Liver (tissue), 9 donors: ENCODE data around the gene C1orf94. TPM values are rescaled to one million over a fixed set of nuclear protein-coding genes. Genes with fewer than 3 reads are reported as not detected.

Experiments used
- DNase-seq: peaks from one replicate; pipeline ENCODE4 v3.0.0-alpha.2; 2017; ENCODE audit warnings: low spot score
- H3K27ac ChIP-seq, 2 donors: one replicate each; pipeline ENCODE4 v1.7.0; 2013; ENCODE audit warnings: inconsistent platforms in 2 of 2, low read length in 2 of 2, control low read depth in 1 of 2, low read depth in 1 of 2, mild to moderate bottlenecking in 1 of 2
- H3K27me3 ChIP-seq, 4 donors: one replicate each; pipeline versions ENCODE4 v1.6.1 to v1.7.0; 2013; ENCODE audit warnings: low read length in 3 of 4, inconsistent platforms in 1 of 4, mild to moderate bottlenecking in 1 of 4, moderate library complexity in 1 of 4; ENCODE audit not compliant: control insufficient read depth in 4 of 4, insufficient read depth in 4 of 4
- H3K36me3 ChIP-seq, 4 donors: one replicate each; pipeline versions ENCODE4 v1.6.1 to v1.7.0; 2013; ENCODE audit warnings: low read length in 3 of 4, mild to moderate bottlenecking in 3 of 4, low read depth in 1 of 4, moderate library complexity in 1 of 4; ENCODE audit not compliant: control insufficient read depth in 4 of 4, insufficient read depth in 3 of 4
- H3K4me1 ChIP-seq, 4 donors: one replicate each; pipeline versions ENCODE4 v1.6.1 to v1.7.0; 2013; ENCODE audit warnings: low read length in 3 of 4, mild to moderate bottlenecking in 3 of 4, moderate library complexity in 1 of 4; ENCODE audit not compliant: control insufficient read depth in 4 of 4, insufficient read depth in 4 of 4
- H3K4me3 ChIP-seq, 3 donors: one replicate each; pipeline versions ENCODE4 v1.6.1 to v1.7.0; 2013; ENCODE audit warnings: low read length in 3 of 3, control low read depth in 1 of 3, low read depth in 1 of 3, mild to moderate bottlenecking in 1 of 3
- H3K9ac ChIP-seq, 2 donors: one replicate each; pipeline ENCODE4 v1.7.0; 2013; ENCODE audit warnings: low read length in 2 of 2, mild to moderate bottlenecking in 2 of 2, moderate library complexity in 2 of 2, control low read depth in 1 of 2, low read depth in 1 of 2
- H3K9me3 ChIP-seq, 4 donors: one replicate each; pipeline versions ENCODE4 v1.6.1 to v1.7.0; 2013; ENCODE audit warnings: low read length in 3 of 4; ENCODE audit not compliant: control insufficient read depth in 4 of 4
- ATF3 ChIP-seq: IDR thresholded peaks from 2 replicates; pipeline ENCODE4 v1.6.1; 2016; ENCODE audit warnings: antibody characterized with exemption
- CTCF ChIP-seq: fragments of 150-350 bp; IDR thresholded peaks from 2 replicates; pipeline ENCODE4 v1.5.1; 2017; ENCODE audit warnings: improper control_type of control experiment, low read depth, low read length; ENCODE audit not compliant: missing input control
- EGR1 ChIP-seq, 2 donors: IDR thresholded peaks; 2 replicates each; pipeline ENCODE4 v1.6.1; 2016 to 2018; ENCODE audit warnings: antibody characterized with exemption in 2 of 2, low read depth in 2 of 2
- FOXA1 ChIP-seq: IDR thresholded peaks from 2 replicates; pipeline ENCODE4 v1.6.1; 2016; ENCODE audit warnings: antibody characterized with exemption
- FOXA2 ChIP-seq: IDR thresholded peaks from 2 replicates; pipeline ENCODE4 v1.6.1; 2016; ENCODE audit warnings: antibody characterized with exemption
- GABPA ChIP-seq, 2 donors: IDR thresholded peaks in 1 of 2; conservative IDR thresholded peaks in 1 of 2; 2 replicates each; pipeline ENCODE4 v1.6.1; 2016; ENCODE audit warnings: antibody characterized with exemption in 2 of 2, mild to moderate bottlenecking in 1 of 2, moderate library complexity in 1 of 2
- HNF4A ChIP-seq, 2 donors: conservative IDR thresholded peaks; 2 replicates each; pipeline ENCODE4 v1.6.1; 2016; ENCODE audit warnings: antibody characterized with exemption in 2 of 2, mild to moderate bottlenecking in 2 of 2
- HNF4G ChIP-seq: IDR thresholded peaks from 2 replicates; pipeline ENCODE4 v1.6.1; 2016; ENCODE audit warnings: antibody characterized with exemption
- JUND ChIP-seq, 2 donors: IDR thresholded peaks; 2 replicates each; pipeline ENCODE4 v1.6.1; 2016; ENCODE audit warnings: antibody characterized with exemption in 2 of 2
- MAX ChIP-seq: IDR thresholded peaks from 2 replicates; pipeline ENCODE4 v1.6.1; 2016; ENCODE audit warnings: antibody characterized with exemption
- NR2F2 ChIP-seq: IDR thresholded peaks from 2 replicates; pipeline ENCODE4 v1.6.1; 2016; ENCODE audit warnings: antibody characterized with exemption
- RAD21 ChIP-seq, 2 donors: IDR thresholded peaks; 2 replicates each; pipeline ENCODE4 v1.6.1; 2016; ENCODE audit warnings: antibody characterized with exemption in 2 of 2, mild to moderate bottlenecking in 2 of 2
- REST ChIP-seq: IDR thresholded peaks from 2 replicates; pipeline ENCODE4 v1.6.1; 2016; ENCODE audit warnings: antibody characterized with exemption, mild to moderate bottlenecking
- RXRA ChIP-seq, 2 donors: IDR thresholded peaks; 2 replicates each; pipeline ENCODE4 v1.6.1; 2017 to 2018; ENCODE audit warnings: antibody characterized with exemption in 2 of 2, mild to moderate bottlenecking in 1 of 2
- SP1 ChIP-seq: IDR thresholded peaks from 2 replicates; pipeline ENCODE4 v1.6.1; 2018; ENCODE audit warnings: antibody characterized with exemption, mild to moderate bottlenecking
- TAF1 ChIP-seq: conservative IDR thresholded peaks from 2 replicates; pipeline ENCODE4 v1.6.1; 2016; ENCODE audit warnings: antibody characterized with exemption, mild to moderate bottlenecking
- YY1 ChIP-seq: IDR thresholded peaks from 2 replicates; pipeline ENCODE4 v1.6.1; 2016; ENCODE audit warnings: antibody characterized with exemption, mild to moderate bottlenecking
- ZBTB33 ChIP-seq: IDR thresholded peaks from 2 replicates; pipeline ENCODE4 v1.6.1; 2016; ENCODE audit warnings: antibody characterized with exemption
- WGBS: extraction: QIAGEN DNeasy Blood & Tissue Kit; methylation state at CpG from one replicate; pipeline ENCODE4 v1.1.7; 2013; 5-methylcytosine and 5-hydroxymethylcytosine counted together
- polyA plus RNA-seq, 2 donors: library from polyadenylated mRNA; stranded (reverse) in 1 of 2; unstranded in 1 of 2; fragments of 200-250 nt in 1 of 2; fragments of >200 nt in 1 of 2; fragmentation: Nextera tagmentation in 1 of 2; extraction: Ambion mirVana in 1 of 2; gene quantifications; one replicate each; pipeline versions ENCODE4 v1.2.1 to v1.2.3, GENCODE V29; 2013 to 2015
- total RNA-seq, 2 donors: library from RNA; depleted of rRNA; stranded (reverse); fragments of >200 nt; gene quantifications; one replicate each; pipeline ENCODE4 v1.2.3, GENCODE V29; 2014
- donor health status: healthy.
- donor health status: healthy.
- donor health status: healthy.
- donor health status: healthy.
- donor health status: healthy.

The C1orf94 gene
- total and polyA plus RNA-seq, 4 donors: not detected

GRCh38 chr1:34143975-34144374, 32.7 kb upstream of the C1orf94 start (continued):
- TF ChIP-seq MAX (no peak), ATF3 (no peak), NR2F2 (no peak), SP1 (no peak), TAF1 (no peak), RAD21 (IDR thresholded peaks at IDR 0.05) (no peak)

GRCh38 chr1:34144766-34145165, 31.9 kb upstream of the C1orf94 start:
- 65% methylated on average over 6 of the region's 6 CpGs for WGBS
- peaks cover 0 to 2% (median 0%) of the 10 kb centered on the region in 4 donors for H3K27me3 ChIP-seq
- H3K9me3 ChIP-seq: no peaks in the 10 kb centered on the region
- no peaks in the 10 kb centered on the region for H3K36me3 ChIP-seq
- no peak for TF ChIP-seq RXRA (IDR thresholded peaks at IDR 0.05)
- no peak for TF ChIP-seq FOXA1
- no peak for TF ChIP-seq HNF4G
- TF ChIP-seq TAF1: no peak
- no peak for TF ChIP-seq JUND (IDR thresholded peaks at IDR 0.05)
- TF ChIP-seq GABPA (IDR thresholded peaks at IDR 0.05 in 1 of 2, conservative IDR thresholded peaks at IDR 0.05 in 1 of 2): no peak
- no peak for TF ChIP-seq FOXA2
- no peak for TF ChIP-seq YY1
- TF ChIP-seq HNF4A (conservative IDR thresholded peaks at IDR 0.05): no peak
- no peak overlapping the region for H3K27ac ChIP-seq
- H3K4me3 ChIP-seq: no peak overlapping the region
- DNase-seq: no peak
- no peak overlapping the region for H3K9ac ChIP-seq
- H3K4me1 ChIP-seq: no peaks in the 10 kb centered on the region

- DNase-seq: no peak
- H3K27me3 ChIP-seq: peaks cover 0 to 2% (median 0%) of the 10 kb centered on the region in 4 donors
- no peak overlapping the region for H3K9ac ChIP-seq
- H3K4me3 ChIP-seq: no peak overlapping the region
- no peaks in the 10 kb centered on the region for H3K9me3 ChIP-seq
- no peaks in the 10 kb centered on the region for H3K4me1 ChIP-seq
- no peak overlapping the region for H3K27ac ChIP-seq
- TF ChIP-seq CTCF (no peak), GABPA (IDR thresholded peaks at IDR 0.05 in 1 of 2, conservative IDR thresholded peaks at IDR 0.05 in 1 of 2) (no peak), REST (no peak), RAD21 (IDR thresholded peaks at IDR 0.05) (no peak), ZBTB33 (no peak), EGR1 (IDR thresholded peaks at IDR 0.05; ENCODE audit: low read depth in 2 of 2) (no peak), HNF4A (conservative IDR thresholded peaks at IDR 0.05) (no peak), MAX (no peak), NR2F2 (no peak), FOXA1 (no peak), SP1 (no peak), ATF3 (no peak)
- WGBS: 20% methylated on average over 4 of the region's 4 CpGs
- H3K36me3 ChIP-seq: no peaks in the 10 kb centered on the region
These were observed 29.4 kb upstream of the C1orf94 start for GRCh38 chr1:34147301-34147700.
